ENCODE measurements around the gene ZNRF1.

The ZNRF1 gene

GRCh38 chr16:75070012-75070841 lies 71.4 kb downstream of the ZNRF1 start:
- DNase-seq = peak in 41 of 42 donors; percentile 33 to 89 (median 68)

GRCh38 chr16:75071621-75072020 lies 72.8 kb downstream of the ZNRF1 start:
- intact Hi-C loops (cut with DNase I) = no loop called here
- no peak for DNase-seq

More at GRCh38 chr16:75070012-75070841, 71.4 kb downstream of the ZNRF1 start:
- intact Hi-C loops (cut with DNase I) = no loop called here

DNA sequence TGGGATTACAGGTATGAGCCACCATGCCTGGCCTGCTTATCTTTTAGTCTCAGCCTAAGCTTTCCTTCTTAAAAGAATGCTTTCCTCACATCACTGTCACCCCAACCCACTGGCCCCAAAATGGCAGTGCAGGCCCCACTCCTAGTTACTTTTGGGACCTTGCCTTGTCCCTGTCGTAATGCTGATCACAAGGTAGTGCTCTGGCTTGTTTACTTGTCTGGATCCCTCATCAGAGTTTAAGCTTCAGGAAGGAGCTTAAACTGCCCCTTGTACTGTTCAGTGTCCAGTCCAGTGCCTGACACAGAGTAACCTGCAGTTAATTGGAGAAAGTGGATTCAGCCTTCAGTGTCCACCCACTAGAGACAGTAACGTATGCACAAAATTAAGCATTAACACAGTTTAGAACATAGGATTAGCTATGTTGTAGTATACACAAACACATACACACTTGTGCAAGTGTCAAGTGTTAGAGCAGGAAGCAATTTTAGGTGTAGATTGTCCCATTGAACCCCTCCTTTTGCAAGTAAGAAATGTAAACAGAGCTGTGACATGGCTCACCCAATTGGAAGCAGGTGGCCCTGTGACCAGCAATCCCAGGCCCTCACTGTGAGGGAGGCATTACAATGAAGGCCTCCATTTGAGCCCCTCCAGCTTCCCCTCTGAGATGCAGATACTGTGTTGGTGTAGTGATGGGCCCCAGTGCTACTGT lies 73.6 kb downstream of the ZNRF1 start:
- intact Hi-C loops (cut with DNase I) = no loop called here
- no peak for DNase-seq

- intact Hi-C loops (cut with DNase I) = no loop called here
- no peak for DNase-seq
Measured at GRCh38 chr16:75073545-75074303, 74.9 kb downstream of the ZNRF1 start.

DNA sequence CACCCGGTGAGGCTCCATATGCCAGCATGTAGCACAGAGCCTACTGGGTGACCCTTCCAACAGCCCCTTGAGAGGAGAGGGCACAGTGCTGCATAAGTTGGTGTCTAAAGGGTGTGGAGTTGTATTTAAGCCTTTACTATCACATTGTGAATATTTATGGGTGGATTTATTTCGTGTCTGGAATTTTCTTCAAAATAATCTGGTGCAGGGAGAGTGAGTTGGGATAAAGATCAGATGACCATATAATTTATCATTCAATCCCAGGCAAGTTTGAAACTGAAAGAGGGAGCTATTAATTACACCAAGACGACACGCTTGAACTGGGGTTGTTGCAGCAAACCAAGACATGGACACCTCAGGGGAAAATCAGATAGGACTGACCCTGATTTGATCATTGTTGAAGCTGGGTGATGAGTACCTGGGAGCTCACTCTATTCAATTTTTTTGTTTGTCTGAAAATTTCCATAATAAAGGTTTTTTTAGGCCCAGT lies 75.5 kb downstream of the ZNRF1 start:
- intact Hi-C loops (cut with DNase I) = no loop called here
- no peak for DNase-seq

DNA sequence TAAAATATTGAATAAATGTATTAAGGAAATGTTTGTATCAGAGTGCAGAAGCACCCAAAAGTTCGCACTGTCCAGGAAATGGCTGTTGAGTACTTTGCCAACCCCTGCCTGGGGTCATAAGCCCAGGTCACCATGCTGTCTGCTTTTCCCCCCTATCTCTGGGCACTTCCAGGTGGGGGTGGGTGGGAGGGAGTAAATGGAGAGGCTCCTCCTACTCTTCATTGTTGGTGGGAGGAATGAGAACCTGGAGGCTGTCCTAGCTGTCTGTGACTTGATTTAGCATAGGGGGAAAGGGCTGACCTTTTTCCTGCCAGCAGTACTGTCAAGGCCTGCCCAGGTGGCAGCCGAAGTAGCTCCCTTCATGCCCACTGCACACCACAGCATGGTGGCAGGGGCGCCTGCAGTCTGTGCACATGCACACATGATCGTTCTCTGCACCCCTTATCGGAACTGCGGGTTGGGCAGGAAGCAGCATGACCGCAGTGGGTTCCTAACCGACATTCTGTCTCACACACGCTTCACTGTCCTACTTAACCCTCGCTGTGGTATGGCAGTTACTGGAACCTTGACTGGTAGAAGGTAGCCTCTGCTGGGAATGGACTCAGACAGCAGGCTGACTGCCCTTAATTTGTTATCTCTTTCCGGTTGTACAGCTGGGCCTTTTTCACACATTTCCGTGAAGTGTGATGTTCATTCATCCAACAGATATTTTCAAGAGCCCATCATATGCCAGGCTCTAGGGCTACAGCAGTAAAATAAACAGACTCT lies 76.3 kb downstream of the ZNRF1 start:
- DNase-seq = peak in 2 of 42 donors; percentile 9 to 10

DNA sequence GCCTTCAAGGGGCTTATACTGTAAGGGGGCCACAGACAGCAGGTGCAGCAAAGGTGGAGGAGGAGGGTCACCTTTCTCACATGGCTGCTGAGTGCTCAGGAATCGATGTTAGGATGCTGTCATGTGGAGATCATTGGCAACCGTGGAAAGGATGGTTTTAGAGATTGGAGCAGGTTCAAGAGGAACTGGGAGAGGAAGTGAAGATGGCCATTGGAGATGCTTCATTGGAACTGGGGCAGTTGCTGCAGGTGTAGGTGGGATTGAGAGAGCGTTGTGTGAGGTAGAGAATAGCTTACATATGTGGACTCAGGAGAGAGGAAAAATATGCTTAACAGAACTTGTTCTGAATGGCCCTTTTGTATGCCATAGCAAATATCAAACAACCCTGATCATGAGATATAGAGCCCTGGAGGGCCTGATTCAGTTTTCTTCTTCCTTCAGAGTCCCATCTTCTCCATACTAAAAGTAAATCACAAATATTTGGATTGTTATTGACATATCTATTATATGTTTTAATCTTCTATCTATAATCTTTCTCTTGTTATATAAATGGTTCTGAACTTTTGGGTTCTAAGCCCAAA lies 77.0 kb downstream of the ZNRF1 start:
- intact Hi-C loops (cut with DNase I) = no loop called here
- DNase-seq = no peak

More for the DNA sequence above, 76.3 kb downstream of the ZNRF1 start:
- intact Hi-C loops (cut with DNase I) = no loop called here

GRCh38 chr16:75078886-75079285 lies 80.1 kb downstream of the ZNRF1 start:
- intact Hi-C loops (cut with DNase I) = no loop called here
- no peak for DNase-seq

GRCh38 chr16:75079346-75079926 lies 80.6 kb downstream of the ZNRF1 start:
- no peak for DNase-seq
- intact Hi-C loops (cut with DNase I) = no loop called here

GRCh38 chr16:75080205-75081029 lies 81.6 kb downstream of the ZNRF1 start:
- intact Hi-C loops (cut with DNase I) = no loop called here
- no peak for DNase-seq

DNA sequence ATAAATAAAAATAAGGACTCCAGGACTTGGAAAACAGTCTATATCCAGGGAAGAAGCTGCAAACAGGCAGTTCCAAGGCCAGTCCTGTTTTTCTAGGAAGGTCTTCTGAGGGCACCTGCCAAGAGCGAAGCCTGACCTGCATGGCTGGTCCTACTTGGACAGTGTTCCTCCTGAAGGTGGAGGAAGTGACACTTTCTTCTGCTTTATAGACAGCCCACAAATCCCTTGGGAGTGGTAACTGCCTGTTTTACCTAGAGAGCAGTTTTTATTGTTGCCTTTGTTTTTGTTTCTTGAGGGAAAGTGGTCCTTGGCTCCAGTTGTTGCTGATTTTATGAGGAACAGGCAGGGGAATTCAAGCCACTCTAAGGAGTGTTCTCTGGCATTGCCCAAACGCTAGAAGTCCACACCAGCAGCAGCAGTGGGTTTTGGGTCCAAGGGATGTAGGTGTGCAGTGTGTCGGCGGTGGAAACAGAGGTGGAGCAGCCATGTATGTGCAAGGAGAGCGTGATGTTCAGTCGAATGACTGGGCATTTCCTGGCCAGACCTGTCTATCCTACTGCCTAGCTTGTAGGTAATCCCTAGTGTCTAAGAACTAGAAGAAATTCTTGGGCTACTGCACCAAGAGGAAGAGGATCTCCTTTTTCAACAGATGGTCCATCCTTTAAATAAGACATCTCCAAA lies 82.5 kb downstream of the ZNRF1 start:
- no peak for DNase-seq
- intact Hi-C loops (cut with DNase I) = no loop called here

GRCh38 chr16:75083813-75084212 lies 85.0 kb downstream of the ZNRF1 start:
- intact Hi-C loops (cut with DNase I) = no loop called here
- DNase-seq = no peak

GRCh38 chr16:75085556-75085955 lies 86.7 kb downstream of the ZNRF1 start:
- intact Hi-C loops (cut with DNase I) = no loop called here
- DNase-seq = no peak

- DNase-seq = no peak
- intact Hi-C loops (cut with DNase I) = no loop called here
Measured at GRCh38 chr16:75086281-75086680, 87.5 kb downstream of the ZNRF1 start.

DNA sequence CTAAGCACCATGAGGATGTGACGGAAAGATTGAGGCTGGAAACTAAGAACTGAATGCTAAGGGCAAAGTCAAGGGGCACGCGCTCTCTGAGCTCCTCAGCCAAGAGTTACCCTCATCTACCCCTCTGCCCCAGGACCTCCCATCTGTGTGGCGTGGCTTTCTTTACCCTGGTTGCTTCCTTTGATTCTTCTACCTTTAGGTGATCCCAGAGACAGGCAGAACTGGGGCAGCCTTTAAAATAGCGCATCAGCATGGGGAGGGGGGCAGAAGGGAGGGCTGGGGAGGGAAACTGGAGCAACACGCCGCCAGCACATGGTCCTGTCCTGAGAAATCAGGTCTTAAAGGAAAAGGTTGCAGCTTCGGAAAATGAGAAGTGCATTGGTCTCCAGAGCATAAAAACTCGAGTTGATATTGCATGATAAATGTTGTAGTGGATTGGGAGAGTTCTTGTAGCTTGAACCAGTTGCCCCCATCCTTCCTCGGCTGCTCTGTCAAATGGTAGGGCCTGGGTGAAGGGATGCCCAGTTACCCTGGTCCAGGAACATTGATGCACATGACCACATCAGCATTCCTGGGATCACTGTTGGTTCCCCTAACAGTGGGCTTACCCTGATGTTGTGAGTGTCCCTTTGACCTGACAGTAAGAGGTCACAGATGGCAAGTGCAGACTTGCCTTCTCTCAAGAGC lies 88.0 kb downstream of the ZNRF1 start:
- intact Hi-C loops (cut with DNase I) = no loop called here
- no peak for DNase-seq

DNA sequence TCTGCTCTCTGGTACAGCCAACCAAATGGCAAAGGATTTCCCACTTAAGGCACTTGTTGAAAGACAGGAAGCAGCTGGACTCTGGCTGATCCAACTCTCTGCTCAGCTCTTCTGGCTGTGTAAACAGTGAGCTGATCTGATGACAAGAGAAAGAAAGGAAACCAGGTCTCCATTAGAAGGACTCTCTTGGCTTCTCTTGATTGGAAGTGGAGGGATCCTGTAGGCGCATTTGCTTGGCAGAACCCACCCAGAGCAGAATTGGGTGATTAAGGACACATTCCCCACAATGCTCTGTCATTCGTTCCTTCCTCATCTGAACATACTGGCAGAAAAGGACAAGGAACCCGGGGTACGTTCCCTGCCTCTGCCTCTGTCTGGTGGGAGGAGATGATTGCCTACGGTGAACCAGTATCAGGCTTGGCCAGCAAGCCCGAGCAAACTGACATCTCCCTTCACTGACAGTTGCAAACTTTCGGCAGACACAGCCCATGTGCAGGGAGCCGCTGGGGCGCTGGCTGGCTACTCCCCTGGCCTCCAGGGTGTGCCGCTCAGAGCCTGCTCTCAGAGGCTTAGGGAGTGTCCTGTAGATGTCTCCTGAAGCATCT lies 88.7 kb downstream of the ZNRF1 start:
- DNase-seq = no peak
- intact Hi-C loops (cut with DNase I) = no loop called here
